Measurements from ENCODE around the gene DDOST.

DDOST gene

GRCh38 chr1:20661207-20662109 is at the start of gene DDOST:
DDOST (minus strand) TSS chr1:20661369; CDS start chr1:20661350, 19 bp downstream.
- peak; percentile 97 for DNase-seq

GRCh38 chr1:20710469-20711284 is 49.5 kb upstream of the DDOST start:
- DNase-seq = no peak

GRCh38 chr1:20709868-20710267 is 48.7 kb upstream of the DDOST start:
- no peak for DNase-seq

GRCh38 chr1:20708891-20709290 is 47.7 kb upstream of the DDOST start:
- DNase-seq = no peak

- DNase-seq = no peak
These were observed 46.9 kb upstream of the DDOST start for GRCh38 chr1:20708057-20708456.

- no peak for DNase-seq
These were observed 45.7 kb upstream of the DDOST start for GRCh38 chr1:20706841-20707240.

- no peak for DNase-seq
These were observed 44.1 kb upstream of the DDOST start for GRCh38 chr1:20705203-20705755.

GRCh38 chr1:20704390-20705202 is 43.4 kb upstream of the DDOST start:
- no peak for DNase-seq

- no peak for DNase-seq
These were observed 42.1 kb upstream of the DDOST start for GRCh38 chr1:20703124-20703756.

- DNase-seq = no peak
These were observed 41.2 kb upstream of the DDOST start for GRCh38 chr1:20702416-20702815.

GRCh38 chr1:20701847-20702246 is 40.7 kb upstream of the DDOST start:
- DNase-seq = no peak

- DNase-seq = no peak
These were observed 40.3 kb upstream of the DDOST start for GRCh38 chr1:20701446-20701845.

- DNase-seq = no peak
These were observed 39.6 kb upstream of the DDOST start for GRCh38 chr1:20700636-20701215.

- DNase-seq = no peak
These were observed 38.4 kb upstream of the DDOST start for GRCh38 chr1:20699558-20699957.

GRCh38 chr1:20698195-20698910 is 37.2 kb upstream of the DDOST start:
- no peak for DNase-seq

GRCh38 chr1:20697563-20697962 is 36.4 kb upstream of the DDOST start:
- no peak for DNase-seq

- peak; percentile 86 for DNase-seq
These were observed 35.5 kb upstream of the DDOST start for GRCh38 chr1:20696397-20697333.

GRCh38 chr1:20695515-20695914 is 34.3 kb upstream of the DDOST start:
- no peak for DNase-seq

- no peak for DNase-seq
These were observed 32.5 kb upstream of the DDOST start for GRCh38 chr1:20693623-20694022.

- DNase-seq = no peak
These were observed 30.7 kb upstream of the DDOST start for GRCh38 chr1:20691872-20692271.

Measured in activated CD4-positive, alpha-beta T cell treated with anti-CD3 and anti-CD28 coated beads for 48 hours (primary cell).